Calu3 (cell line): Measurements from ENCODE around the gene INKA1. TPM values are rescaled to one million over a fixed set of nuclear protein-coding genes. Genes with fewer than 3 reads are reported as not detected.
"Not testable (repeated sequence)": the region's sequence is repeated elsewhere in the genome, so short reads cannot be mapped to it uniquely, and the experiment has no call there.

Experiments
- BruUV-seq: library from RNA; stranded (reverse); fragments of 400-500 nt; replicated peaks from 2 replicates; lab custom pipeline; 2021; lab: Mats Ljungman, UMichigan
- CTCF ChIA-PET: fragments of 300-600 bp; sonication (Branson Sonifier 250); formaldehyde crosslinking; loops from one replicate; lab custom pipeline; 2022; ENCODE audit warnings: antibody characterized with exemption; lab: Charles Lee
- DNase-seq: peaks from one replicate; pipeline ENCODE4 v3.0.0; 2022
- H3K27ac Mint-ChIP-seq: one replicate; pipeline ENCODE4 v1.8.0; 2022; ENCODE audit warnings: mixed read lengths; ENCODE audit not compliant: unreplicated experiment
- H3K27me3 Mint-ChIP-seq: one replicate; pipeline ENCODE4 v1.8.0; 2022; ENCODE audit warnings: mixed read lengths; ENCODE audit not compliant: unreplicated experiment
- H3K36me3 Mint-ChIP-seq: one replicate; pipeline ENCODE4 v1.8.0; 2022; ENCODE audit warnings: mild to moderate bottlenecking, moderate library complexity, mixed read lengths; ENCODE audit not compliant: insufficient read depth, unreplicated experiment
- H3K4me1 Mint-ChIP-seq: one replicate; pipeline ENCODE4 v1.8.0; 2022; ENCODE audit warnings: mild to moderate bottlenecking, low read depth, mixed read lengths; ENCODE audit not compliant: unreplicated experiment
- H3K4me3 Mint-ChIP-seq: one replicate; pipeline ENCODE4 v1.8.0; 2022; ENCODE audit warnings: mild to moderate bottlenecking, low read depth, moderate library complexity, mixed read lengths; ENCODE audit not compliant: unreplicated experiment
- H3K9me3 Mint-ChIP-seq: one replicate; pipeline ENCODE4 v1.8.0; 2022; ENCODE audit warnings: low read depth, mixed read lengths; ENCODE audit not compliant: unreplicated experiment
- intact Hi-C: fragments of 100-400 bp; cut with micrococcal nuclease; formaldehyde crosslinking; loops from one replicate; pipeline ENCODE4 v1.10.0; 2022; ENCODE audit not compliant: unreplicated experiment
- total RNA-seq: library from RNA; stranded (reverse); gene quantifications from 2 replicates; pipeline ENCODE4 v1.2.3, GENCODE V29; 2022
- TF ChIP-seq, protein P1 (sequence below): fragments of 200-600 bp; IDR thresholded peaks from one replicate; pipeline ENCODE4 v1.8.0; 2022; ENCODE audit warnings: antibody characterized with exemption; ENCODE audit not compliant: unreplicated experiment

Gene INKA1
- total RNA-seq, 1 experiment from 2014 or later: 0.35 TPM

DNA sequence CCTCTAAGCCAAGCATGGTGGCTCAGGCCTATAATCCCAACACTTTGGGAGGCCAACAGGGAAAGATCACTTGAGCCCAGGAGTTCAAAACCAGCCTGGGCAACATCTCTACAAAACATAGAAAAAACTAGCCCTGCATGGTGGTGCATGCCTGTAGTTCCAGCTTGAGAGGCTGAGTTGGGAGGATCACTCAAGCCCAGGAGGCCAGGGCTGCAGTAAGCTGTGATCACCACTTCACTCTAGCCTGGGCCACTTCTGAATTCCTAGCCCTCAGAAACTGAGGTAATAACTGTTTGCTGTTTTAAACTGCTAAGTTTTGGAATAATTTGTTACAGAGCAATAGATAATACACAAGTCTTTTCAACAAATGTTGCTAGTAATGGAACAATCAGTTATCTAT lies 33.1 kb upstream of the INKA1 start:
- Mint-ChIP-seq H3K4me1 (no peaks in the 10 kb centered on the region), H3K4me3 (no peak overlapping the region), H3K27me3 (no peaks in the 10 kb centered on the region), H3K36me3 (no peaks in the 10 kb centered on the region), H3K27ac (no peak overlapping the region), H3K9me3 (no peaks in the 10 kb centered on the region)
- intact Hi-C loops: no loop called here
- no TSS peak for BruUV-seq
- CTCF ChIA-PET: no interaction called here
- DNase-seq: no peak
- TF ChIP-seq, protein P1, sequence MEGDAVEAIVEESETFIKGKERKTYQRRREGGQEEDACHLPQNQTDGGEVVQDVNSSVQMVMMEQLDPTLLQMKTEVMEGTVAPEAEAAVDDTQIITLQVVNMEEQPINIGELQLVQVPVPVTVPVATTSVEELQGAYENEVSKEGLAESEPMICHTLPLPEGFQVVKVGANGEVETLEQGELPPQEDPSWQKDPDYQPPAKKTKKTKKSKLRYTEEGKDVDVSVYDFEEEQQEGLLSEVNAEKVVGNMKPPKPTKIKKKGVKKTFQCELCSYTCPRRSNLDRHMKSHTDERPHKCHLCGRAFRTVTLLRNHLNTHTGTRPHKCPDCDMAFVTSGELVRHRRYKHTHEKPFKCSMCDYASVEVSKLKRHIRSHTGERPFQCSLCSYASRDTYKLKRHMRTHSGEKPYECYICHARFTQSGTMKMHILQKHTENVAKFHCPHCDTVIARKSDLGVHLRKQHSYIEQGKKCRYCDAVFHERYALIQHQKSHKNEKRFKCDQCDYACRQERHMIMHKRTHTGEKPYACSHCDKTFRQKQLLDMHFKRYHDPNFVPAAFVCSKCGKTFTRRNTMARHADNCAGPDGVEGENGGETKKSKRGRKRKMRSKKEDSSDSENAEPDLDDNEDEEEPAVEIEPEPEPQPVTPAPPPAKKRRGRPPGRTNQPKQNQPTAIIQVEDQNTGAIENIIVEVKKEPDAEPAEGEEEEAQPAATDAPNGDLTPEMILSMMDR: no peak

DNA sequence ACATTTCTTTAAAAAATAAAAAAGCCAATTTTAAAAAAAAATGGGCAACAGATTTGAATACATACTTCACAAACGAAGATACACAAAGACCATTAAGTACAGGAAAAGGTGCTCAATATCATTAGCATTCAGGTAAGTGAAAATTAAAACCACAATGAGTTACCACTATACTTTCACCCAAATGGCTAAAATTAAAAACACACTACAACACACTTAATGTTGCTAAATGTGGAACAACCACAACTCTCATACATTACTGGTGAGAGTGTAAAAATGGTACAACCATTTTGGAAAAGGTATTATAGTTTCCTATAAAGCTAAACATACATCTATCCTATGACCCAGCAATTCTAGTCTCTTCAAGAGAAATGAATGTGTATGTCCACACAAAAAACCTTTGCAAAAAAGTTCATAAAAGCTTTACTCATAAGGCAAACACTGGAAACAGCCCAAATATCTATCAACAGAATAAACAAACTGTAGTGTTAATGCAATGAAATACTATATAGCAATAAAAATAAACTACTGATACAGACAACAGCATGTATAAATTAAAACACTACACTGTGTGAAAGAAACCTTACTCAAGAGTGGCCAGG lies 31.6 kb upstream of the INKA1 start:
- DNase-seq: no peak
- no peak overlapping the region for H3K4me3 Mint-ChIP-seq
- TF ChIP-seq, protein P1: no peak

DNA sequence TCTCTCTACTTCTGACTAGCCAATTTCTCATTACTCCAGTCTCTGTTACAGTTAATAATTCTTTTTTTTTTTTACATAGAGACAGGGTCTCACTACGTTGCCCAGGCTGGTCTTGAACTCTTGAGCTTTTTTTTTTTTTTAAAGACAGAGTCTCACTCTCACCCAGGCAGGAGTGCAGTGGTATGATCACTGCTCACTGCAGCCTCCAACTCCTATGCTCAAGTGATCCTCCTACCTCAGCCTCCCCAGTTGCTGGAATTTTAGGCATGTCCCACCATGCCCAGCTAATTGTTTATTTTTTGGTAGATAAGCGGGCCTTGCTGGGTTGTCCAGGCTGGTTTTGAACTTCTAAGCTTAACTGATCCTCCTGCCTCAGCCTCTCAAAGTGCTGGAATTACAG lies 30.4 kb upstream of the INKA1 start:
- H3K36me3 Mint-ChIP-seq: no peaks in the 10 kb centered on the region
- no peaks in the 10 kb centered on the region for H3K27me3 Mint-ChIP-seq
- intact Hi-C loops: no loop called here
- no peak overlapping the region for H3K4me3 Mint-ChIP-seq
- CTCF ChIA-PET: interaction anchor here (0.6 kb wide), 1 partner anchor 1756 kb away, joined by 4 read pairs; the partner anchor contains the start of gene MAP4
- TF ChIP-seq, protein P1: no peak
- DNase-seq: no peak
- H3K9me3 Mint-ChIP-seq: no peaks in the 10 kb centered on the region
- no peak overlapping the region for H3K27ac Mint-ChIP-seq
- no TSS peak for BruUV-seq
- H3K4me1 Mint-ChIP-seq: no peaks in the 10 kb centered on the region

More for the DNA sequence above, 31.6 kb upstream of the INKA1 start:
- CTCF ChIA-PET: no interaction called here
- intact Hi-C loops: no loop called here
- no peaks in the 10 kb centered on the region for H3K4me1 Mint-ChIP-seq
- H3K9me3 Mint-ChIP-seq: no peaks in the 10 kb centered on the region
- no peaks in the 10 kb centered on the region for H3K27me3 Mint-ChIP-seq
- BruUV-seq: no TSS peak
- H3K36me3 Mint-ChIP-seq: no peaks in the 10 kb centered on the region
- H3K27ac Mint-ChIP-seq: no peak overlapping the region

DNA sequence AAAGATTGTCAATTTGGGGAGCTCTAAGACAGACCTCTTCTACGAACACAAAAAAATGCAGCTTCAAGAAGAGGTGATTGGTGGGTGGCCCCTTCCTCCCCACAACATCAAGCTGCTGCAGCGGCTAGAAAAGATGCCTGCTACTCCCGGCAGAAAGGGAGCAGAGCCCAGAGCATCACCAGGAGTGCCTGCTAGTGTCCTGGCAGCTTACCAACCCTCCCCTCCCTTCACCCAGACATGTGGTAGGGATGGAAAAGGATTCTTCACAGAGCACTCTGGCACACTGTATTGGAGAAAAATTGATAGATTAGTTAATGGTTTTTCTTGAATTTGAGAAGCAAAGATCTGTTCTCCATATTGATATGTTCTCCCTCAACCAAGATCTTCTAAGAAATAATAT lies 27.5 kb upstream of the INKA1 start:
- DNase-seq: no peak
- TF ChIP-seq, protein P1: no peak
- intact Hi-C loops: no loop called here
- no peak overlapping the region for H3K27ac Mint-ChIP-seq
- H3K4me3 Mint-ChIP-seq: no peak overlapping the region
- CTCF ChIA-PET: no interaction called here
- no peaks in the 10 kb centered on the region for H3K27me3 Mint-ChIP-seq
- peaks cover 6% of the 10 kb centered on the region for H3K36me3 Mint-ChIP-seq
- no peaks in the 10 kb centered on the region for H3K4me1 Mint-ChIP-seq
- H3K9me3 Mint-ChIP-seq: no peaks in the 10 kb centered on the region
- no TSS peak for BruUV-seq

DNA sequence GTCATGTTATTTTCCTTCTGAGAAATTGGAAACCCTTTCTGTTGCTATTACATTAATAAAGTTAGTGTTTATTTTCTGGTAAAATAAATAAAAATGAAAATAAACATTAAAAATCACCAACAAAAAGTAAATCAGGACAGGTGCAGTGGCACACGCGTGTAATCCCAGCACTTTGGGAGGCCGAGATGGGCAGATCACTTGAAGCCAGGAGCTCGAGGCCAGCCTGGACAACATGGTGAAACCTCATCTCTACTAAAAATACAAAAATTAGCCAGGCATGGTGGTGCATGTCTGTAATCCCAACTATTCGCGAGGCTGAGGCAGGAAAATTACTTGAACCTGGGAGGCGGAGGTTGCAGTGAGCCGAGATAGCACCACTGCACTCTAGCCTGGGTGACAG lies 27.0 kb upstream of the INKA1 start:
- intact Hi-C loops, BruUV-seq, H3K27ac Mint-ChIP-seq, H3K27me3 Mint-ChIP-seq, H3K4me3 Mint-ChIP-seq, H3K9me3 Mint-ChIP-seq, DNase-seq, H3K4me1 Mint-ChIP-seq, H3K36me3 Mint-ChIP-seq: not testable (repeated sequence)
- CTCF ChIA-PET: interaction anchor here (0.5 kb wide), 1 partner anchor 336 kb away, joined by 10 read pairs; no protein-coding TSS in a partner anchor
